Measurements from ENCODE around the gene NPPC. TPM values are rescaled to one million over a fixed set of nuclear protein-coding genes. Genes with fewer than 3 reads are reported as not detected.
"Not testable (repeated sequence)": the region's sequence is repeated elsewhere in the genome, so short reads cannot be mapped to it uniquely, and the experiment has no call there.

Gene NPPC
- total RNA-seq, 1 donor from 2014 or later = 0.67 TPM

DNA sequence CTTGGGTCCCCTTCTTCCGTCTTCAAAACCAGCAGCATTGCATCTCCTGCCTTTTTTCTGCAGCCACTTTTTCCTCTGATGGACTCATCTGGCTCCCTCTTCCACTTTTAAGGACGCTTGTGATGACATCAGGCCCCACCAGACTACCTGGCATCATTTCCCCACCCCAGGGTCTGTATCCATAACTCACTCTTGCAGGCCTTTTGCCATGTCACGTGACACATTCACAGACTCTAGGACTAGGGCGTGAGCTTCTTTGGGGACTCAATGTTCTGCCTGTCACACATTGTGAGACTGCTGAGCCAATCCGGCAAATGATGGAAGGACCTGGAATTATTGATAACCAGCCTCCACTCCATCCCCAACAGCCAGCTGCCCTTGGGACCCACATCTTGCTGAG lies 23.6 kb downstream of the NPPC start:
- ATAC-seq (no peak), DNase-seq (ENCODE audit: low spot score) (no peak)
- intact Hi-C loops (cut with DNase I) = loop anchor here (10.0 kb wide), 1 partner anchor 622 kb away; the partner anchor contains the start of genes CHRND and PRSS56

DNA sequence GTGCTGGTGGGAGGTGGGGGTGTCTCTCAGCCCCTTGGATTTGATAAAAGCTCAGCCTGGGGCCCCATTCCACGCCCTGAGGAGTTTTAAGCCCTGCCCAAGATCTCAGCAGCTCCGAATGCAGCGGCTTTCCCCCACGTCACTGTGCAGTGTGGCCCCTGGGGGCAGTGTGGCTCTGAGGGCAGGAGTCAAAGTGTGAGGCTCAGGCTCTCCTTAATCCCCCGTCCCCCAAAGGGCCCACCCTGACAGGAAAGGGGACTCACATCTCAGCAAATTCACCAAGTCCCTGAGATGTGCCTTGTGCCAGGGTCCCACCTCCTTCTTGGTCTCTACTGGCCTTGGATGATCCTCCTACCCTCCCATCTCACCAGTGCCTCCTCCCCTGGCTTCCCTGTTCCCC lies 25.2 kb downstream of the NPPC start:
- no peak for DNase-seq (ENCODE audit: low spot score)
- intact Hi-C loops (cut with DNase I) = loop anchor here (10.0 kb wide), 1 partner anchor 624 kb away; the partner anchor contains the start of genes CHRND and PRSS56
- ATAC-seq = no peak

DNA sequence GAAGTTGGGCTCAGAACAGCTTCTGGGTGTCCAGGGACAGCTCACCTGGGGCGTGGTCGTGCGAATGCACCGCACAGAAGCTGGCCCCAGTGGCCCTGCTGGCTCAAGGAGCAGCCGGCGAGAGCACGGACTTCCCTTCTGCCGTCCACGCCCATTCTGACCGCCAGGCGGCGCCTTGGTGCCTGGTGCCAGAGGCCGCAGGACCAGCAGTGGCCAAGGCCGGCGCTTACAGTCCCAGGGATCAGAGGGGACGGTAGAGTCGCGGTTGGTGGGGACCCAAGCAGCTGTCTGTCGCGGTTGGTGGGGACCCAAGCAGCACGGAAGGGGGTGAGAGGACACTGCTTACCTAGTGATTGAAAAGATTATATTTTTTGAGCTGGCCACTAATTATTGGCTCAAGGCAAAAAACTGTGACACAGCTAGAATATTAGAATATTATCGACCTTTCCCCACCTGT lies 25.7 kb downstream of the NPPC start:
- peak; percentile 39 for ATAC-seq
- intact Hi-C loops (cut with DNase I) = loop anchor here (10.0 kb wide), 1 partner anchor 624 kb away; the partner anchor contains the start of genes CHRND and PRSS56
- peak; percentile 82 for DNase-seq (ENCODE audit: low spot score)

DNA sequence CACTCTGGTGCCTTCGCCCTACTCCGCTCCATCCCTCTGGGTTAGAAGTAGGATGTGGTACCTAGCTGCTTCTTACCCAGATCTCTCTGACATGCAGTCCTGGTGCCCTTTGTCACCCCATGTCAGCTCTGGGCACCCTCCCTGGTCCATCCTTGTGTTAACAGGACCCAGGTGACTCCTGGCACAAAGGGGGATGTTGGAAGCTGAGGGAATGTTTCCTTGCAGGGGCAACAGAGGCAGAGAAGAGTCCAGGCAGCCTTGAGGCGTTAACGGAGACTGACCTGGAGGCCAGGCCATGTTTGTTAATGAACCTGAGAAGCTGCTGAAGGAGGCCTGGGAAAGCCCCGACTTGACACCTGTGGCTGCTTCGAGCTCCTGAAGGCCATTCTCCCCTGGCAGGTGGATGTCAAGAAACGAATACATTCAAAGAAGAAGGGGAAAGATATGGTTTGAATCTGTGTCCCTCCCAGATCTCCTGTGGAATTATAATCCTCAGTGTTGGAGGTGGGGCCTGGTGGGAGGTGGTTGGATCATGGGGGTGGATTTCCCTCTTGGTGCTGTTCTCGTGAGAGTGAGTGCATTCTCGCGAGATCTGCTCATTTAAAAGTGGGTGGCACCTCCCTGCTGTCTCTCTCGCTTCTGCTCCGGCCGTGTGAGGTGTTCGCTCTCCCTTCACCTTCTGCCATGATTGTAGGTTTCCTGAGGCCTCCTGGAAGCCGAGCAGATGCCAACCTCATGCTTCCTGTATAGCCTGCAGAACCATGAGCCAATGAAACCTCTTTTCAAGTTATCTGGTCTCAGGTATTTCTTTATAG lies 31.4 kb downstream of the NPPC start:
- ATAC-seq (no peak), DNase-seq (ENCODE audit: low spot score) (peak; percentile 30)
- intact Hi-C loops (cut with DNase I) = no loop called here

DNA sequence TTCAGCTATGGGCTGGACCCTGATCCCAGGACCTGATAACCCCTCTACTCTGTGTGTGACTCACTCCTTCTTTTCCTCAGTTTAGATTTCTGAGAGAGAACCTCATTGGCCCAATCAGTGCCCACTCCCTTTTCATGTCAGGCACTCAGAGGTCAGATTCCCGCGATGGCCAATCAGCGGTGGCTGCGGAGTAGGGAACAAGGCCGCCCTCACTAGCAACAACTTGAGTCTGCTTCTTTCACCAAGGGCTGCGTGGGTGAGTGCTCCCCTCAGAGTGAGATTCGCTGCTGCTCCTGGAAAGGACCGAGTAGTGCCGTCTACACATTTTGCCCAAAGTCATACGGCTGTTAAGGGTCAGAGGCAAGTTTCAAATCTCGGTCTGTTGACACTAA lies 34.7 kb downstream of the NPPC start:
- intact Hi-C loops (cut with DNase I) = no loop called here
- no peak for DNase-seq (ENCODE audit: low spot score)
- ATAC-seq = no peak

DNA sequence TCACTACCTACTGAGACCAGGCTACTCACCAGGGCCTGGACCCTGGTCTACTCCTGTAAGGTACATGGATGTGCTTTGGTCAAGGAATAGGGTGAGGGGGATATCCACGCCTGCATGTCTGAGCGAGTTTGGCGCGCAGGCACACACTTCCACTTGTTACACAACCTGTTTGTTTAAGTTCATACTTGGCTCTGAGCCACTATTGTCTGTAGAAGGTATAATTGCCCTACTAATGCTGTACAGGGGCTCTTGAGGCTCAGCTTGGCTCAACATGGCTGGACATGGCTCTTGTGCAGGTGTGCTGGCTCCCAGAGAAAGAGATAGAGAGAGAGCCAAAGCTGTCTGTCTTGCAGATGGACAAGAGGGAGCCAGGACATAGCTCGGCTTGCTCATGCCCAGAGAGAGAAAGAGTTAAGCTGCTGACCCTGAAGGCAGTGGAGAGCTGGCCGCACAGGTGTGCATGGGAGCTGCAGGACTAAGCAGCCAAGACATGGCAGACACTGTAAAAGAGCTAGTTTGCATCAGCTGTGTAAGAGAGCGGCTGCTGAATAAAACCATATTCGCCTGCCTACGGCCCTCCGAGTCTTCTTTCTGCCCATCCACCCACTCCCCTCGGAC lies 35.2 kb downstream of the NPPC start:
- no peak for ATAC-seq
- intact Hi-C loops (cut with DNase I) = no loop called here
- DNase-seq (ENCODE audit: low spot score) = no peak

DNA sequence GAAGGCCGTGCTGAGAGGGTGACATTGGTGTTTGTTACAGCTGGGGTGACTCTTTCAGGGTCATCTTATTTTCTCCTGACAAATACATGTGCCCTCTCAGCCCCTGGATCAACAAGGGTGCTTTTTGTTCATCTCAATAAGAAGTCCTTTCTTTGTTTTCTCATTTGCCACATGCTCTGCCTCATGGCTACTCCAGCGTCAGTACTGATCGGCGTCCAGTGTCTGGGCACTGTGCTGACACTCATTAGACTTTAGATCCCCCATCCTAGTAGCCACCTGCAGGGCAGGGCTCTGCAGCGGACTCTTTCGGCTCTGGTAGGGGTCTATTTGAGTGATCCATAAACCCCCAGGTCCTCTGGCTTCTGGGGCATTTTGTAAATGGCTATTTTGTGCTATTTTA lies 38.4 kb downstream of the NPPC start:
- no peak for DNase-seq (ENCODE audit: low spot score)
- no peak for ATAC-seq
- intact Hi-C loops (cut with DNase I) = no loop called here

DNA sequence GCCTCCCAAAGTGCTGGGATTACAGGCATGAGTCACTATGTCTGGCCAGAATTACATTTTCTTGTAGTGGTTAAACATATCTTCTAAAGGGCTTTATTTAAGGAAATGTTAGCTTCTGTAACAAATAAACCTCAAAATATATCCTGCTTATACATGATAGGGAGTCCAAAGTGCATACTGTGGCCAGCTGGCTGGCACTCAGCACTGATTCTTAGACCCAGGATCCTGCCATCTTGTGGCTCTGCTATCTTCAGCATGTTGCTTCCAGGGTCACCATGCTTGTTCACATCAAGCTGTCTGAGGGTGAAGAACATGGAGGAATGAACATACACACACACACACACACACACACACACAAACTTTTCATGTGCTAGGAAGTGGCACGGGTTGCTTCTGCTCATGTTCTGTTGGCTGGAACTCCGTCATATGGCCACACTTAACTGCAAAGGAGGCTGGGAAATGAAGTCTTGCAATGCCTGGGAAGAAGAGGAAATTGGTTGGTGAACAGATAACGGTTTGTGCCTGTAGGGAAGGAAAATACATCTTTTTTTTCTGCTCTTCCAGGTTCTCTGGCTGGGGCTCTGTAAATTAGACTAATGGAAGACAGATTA lies 40.0 kb downstream of the NPPC start:
- intact Hi-C loops (cut with DNase I) = no loop called here
- DNase-seq (ENCODE audit: low spot score) (no peak), ATAC-seq (no peak)

DNA sequence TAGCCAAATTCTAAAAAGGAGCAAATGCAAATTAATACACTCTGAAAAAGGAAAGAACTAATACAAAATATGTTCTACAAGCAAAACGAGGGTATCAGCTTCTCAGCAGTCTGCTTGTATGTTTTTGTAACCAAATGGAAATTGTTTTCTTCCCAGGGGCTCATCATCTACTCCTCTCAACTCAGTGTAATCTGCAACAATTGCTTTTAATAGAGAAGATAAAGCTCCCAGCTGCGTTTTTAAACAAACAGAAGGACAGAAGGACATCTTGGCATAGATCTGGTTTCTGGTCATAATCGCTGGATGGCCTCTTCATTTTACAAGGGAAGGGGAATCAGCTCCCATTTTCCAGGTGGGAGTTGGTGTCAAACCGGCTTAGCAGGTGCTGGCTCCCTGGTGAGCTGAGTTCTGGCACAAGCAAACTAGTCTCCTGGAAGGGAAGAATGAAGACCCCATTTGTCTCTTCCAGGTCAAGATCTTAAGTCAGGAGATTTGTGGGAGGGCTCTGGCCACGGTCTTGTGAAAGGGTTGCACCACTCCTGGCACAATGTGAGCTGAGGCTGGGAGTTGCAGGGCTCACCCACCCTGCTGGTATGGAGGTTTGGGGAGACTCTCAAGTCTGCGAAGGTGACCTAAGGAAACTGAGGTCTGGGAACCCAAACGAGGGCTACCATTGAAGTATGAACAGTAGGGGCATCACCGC lies 41.6 kb downstream of the NPPC start:
- intact Hi-C loops (cut with DNase I) = no loop called here
- ATAC-seq (no peak), DNase-seq (ENCODE audit: low spot score) (peak; percentile 32)

DNA sequence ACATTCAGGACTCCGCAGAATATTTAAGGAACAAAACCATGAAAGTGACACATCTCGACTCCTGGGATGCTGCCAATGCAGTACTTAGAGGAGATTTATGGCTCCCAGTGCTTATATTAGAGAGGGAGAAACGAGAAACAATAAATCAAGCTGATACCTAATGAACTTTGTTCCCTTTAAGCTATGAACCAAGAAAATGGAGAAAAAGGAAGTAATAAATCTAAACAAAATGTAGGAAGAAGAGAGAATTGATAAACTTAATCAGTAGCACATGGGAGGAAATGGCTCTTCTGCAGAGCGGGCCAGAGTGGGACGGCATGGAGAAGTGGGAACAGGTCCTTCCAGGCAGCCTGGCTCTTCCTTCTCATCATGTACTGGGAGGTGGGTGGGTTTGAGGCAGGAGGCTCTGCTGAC lies 42.7 kb downstream of the NPPC start:
- ATAC-seq (no peak), DNase-seq (ENCODE audit: low spot score) (no peak)
- intact Hi-C loops (cut with DNase I) = no loop called here

DNA sequence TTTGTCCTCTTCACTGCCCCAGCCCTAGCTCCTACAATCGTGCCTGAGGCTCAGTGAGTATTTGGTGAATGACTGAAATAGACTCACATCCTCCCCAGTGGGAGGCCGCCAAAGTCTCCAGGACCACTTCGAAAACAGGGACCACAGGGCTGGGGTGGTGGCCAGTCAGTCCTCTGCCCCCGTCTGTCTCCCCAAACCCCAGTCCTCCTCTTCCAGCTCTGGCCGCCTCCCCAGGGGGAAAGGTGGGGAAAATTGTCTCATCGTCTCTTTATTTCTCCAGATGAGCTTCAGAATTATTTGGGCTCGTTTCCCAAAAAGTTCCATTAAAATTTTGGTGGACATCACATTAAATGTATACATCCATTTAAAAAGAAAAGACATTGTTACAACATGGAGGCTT lies 43.5 kb downstream of the NPPC start:
- intact Hi-C loops (cut with DNase I) = no loop called here
- DNase-seq (ENCODE audit: low spot score) (peak; percentile 25), ATAC-seq (no peak)

DNA sequence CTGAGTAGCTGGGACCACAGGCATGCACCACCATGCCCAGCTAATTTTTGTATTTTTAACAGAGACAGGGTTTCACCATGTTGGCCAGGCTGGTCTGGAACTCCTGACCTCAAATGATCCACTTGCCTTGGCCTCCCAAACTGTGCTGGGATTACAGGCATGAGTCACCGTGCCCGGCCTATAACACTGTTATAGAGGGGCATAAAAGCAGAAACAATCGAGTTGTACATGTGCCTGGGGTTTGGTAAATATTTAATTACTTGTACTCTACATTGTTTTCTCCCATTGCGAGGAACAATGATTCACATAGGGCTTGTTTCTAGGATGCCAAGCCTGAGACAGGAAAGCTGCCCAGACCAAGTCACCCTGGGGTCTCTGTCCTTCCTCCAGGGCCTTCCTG lies 45.8 kb downstream of the NPPC start:
- intact Hi-C loops (cut with DNase I); ATAC-seq: not testable (repeated sequence)
- DNase-seq (ENCODE audit: low spot score) = peak; percentile 19

DNA sequence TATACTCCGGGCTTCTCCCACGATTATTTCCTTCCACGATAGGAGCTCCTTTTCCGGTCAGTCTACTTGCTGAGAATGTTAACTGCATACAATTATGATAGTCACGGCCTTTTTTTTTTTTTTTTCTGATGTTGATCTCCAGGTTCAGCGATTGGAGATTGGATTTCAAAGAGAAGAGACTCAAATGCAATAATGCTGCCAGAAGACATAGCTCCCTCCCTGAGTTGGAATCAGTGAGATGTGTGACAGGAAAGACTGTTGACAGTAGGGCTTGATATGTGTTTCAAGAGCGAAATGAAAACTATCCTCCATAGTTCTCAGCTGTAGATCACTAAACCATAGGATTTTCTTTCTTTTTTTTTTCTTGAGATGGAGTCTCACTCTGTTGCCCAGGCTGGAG lies 47.0 kb downstream of the NPPC start:
- intact Hi-C loops (cut with DNase I) = no loop called here
- no peak for DNase-seq (ENCODE audit: low spot score)

DNA sequence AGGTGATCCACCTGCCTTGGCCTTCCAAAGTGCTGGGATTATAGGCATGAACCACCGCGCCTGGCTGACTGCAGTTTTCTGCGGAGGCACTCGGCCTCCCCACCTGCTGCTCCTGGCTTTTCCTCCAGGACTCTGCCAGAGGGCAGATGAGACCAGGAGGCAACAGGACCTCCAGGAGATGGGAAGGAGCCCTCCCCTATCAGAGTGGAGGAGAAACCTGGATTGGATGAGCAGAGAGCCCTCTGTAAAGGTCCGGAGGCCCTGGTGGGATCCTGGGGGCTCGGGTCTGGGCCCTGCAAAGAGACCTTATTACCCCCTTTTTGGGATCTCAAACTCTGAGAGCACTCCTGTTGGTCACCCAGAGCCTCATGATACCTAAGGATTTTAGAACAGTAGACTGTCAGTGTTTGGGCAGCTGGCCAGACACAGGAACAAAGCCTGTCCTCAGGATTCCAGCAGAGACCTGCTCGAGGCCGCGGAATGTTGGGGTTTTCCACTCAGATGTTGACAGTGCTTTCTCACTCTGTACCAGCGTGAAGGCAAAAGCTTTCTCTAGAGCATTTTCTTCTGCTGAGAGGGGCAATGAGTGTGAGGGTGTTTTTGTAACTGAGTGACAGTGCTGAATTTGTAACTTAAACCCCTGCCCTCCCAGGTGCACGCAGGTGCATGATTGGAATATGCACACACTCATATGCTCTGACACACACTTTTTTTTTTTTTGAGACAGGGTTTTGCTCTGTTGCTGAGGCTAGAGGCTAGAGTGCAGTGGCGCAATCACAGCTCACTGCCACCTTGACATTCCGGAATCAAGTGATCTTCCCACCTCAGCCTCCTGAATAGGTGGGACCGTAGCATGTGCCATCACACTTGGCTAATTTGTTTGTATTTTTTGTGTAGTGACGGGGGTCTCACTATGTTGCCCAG lies 48.4 kb downstream of the NPPC start:
- intact Hi-C loops (cut with DNase I) = no loop called here
- DNase-seq (ENCODE audit: low spot score) (peak; percentile 45), ATAC-seq (no peak)

More for the DNA sequence above, 47.0 kb downstream of the NPPC start:
- no peak for ATAC-seq

DNA sequence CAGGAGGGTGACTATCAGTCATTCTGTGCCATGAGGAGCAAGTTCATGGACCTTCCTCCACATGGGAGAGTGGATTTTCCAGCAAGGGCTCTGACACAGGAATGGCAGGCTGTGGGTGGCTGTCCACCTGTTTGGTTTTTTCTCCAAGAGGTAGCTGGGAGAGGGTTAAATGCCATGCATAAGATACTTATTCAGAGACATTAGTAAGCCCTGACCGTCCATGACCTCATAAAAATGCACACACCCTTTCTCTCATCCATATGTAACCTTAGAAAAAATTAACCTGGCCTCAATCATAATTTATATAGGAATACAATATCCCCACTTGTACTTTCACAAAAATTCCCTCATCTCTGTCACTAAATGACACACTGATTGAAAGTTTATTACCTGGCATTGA lies 51.3 kb downstream of the NPPC start:
- DNase-seq (ENCODE audit: low spot score) = no peak
- no peak for ATAC-seq
- intact Hi-C loops (cut with DNase I) = no loop called here

Data from sciatic nerve (tissue), 2 donors.